OCI-LY1 (cell line): ENCODE data around the gene RFC2.

Experiments used
- H2AFZ ChIP-seq: fragments of 200-600 bp; sonication (generic), shearing (Covaris generic); 2 replicates; pipeline ENCODE4 v1.6.0; 2014; ENCODE audit warnings: antibody characterized with exemption, mild to moderate bottlenecking, low read length
- H3F3A ChIP-seq: fragments of 200-600 bp; sonication (generic), shearing (Covaris generic); 2 replicates; pipeline ENCODE4 v1.6.0; 2014; ENCODE audit warnings: mild to moderate bottlenecking, antibody characterized with exemption, low read length, moderate library complexity; ENCODE audit not compliant: insufficient read depth
- H3K27ac ChIP-seq: fragments of 200-600 bp; sonication (generic); 2 replicates; pipeline ENCODE4 v1.5.1; 2014; ENCODE audit warnings: low read length, mixed run types, mild to moderate bottlenecking, low read depth; ENCODE audit not compliant: poor library complexity, severe bottlenecking
- H3K27me3 ChIP-seq: fragments of 200-600 bp; sonication (generic); 2 replicates; pipeline ENCODE4 v1.6.0; 2014; ENCODE audit warnings: antibody characterized with exemption, mild to moderate bottlenecking, low read length, moderate library complexity; ENCODE audit not compliant: insufficient read depth
- H3K36me3 ChIP-seq: fragments of 200-600 bp; sonication (generic); 2 replicates; pipeline ENCODE4 v1.6.1; 2014; ENCODE audit warnings: mild to moderate bottlenecking, antibody characterized with exemption, low read length, moderate library complexity, mixed read lengths; ENCODE audit not compliant: insufficient read depth
- H3K4me1 ChIP-seq: fragments of 200-600 bp; sonication (generic); 2 replicates; pipeline ENCODE4 v1.5.1; 2014; ENCODE audit warnings: mild to moderate bottlenecking, low read length, moderate library complexity; ENCODE audit not compliant: insufficient read depth, severe bottlenecking
- H3K4me2 ChIP-seq: fragments of 200-600 bp; sonication (generic), shearing (Covaris generic); 2 replicates; pipeline ENCODE4 v1.6.1; 2014; ENCODE audit warnings: low read length
- H3K4me3 ChIP-seq: fragments of 200-600 bp; sonication (generic); 2 replicates; pipeline ENCODE4 v1.5.1; 2014; ENCODE audit warnings: low read length, low read depth, mild to moderate bottlenecking, mixed read lengths; ENCODE audit not compliant: poor library complexity, severe bottlenecking
- H3K79me2 ChIP-seq: fragments of 200-600 bp; shearing (Covaris generic); 2 replicates; pipeline ENCODE4 v1.6.1; 2016; ENCODE audit warnings: mixed run types, low read length, mixed read lengths; ENCODE audit not compliant: insufficient read depth
- H3K9ac ChIP-seq: fragments of 200-600 bp; sonication (generic), shearing (Covaris generic); 2 replicates; pipeline ENCODE4 v1.6.1; 2014; ENCODE audit warnings: mild to moderate bottlenecking, low read length, mixed read lengths
- H3K9me2 ChIP-seq: fragments of 200-600 bp; sonication (generic), shearing (Covaris generic); 2 replicates; pipeline ENCODE4 v1.6.1; 2014; ENCODE audit warnings: low read depth, mild to moderate bottlenecking, low read length, mixed read lengths
- H3K9me3 ChIP-seq: fragments of 200-600 bp; shearing (Covaris generic); 2 replicates; pipeline ENCODE4 v1.6.1; 2014; ENCODE audit warnings: low read length, mixed read lengths
- H4K20me1 ChIP-seq: fragments of 200-600 bp; sonication (generic), shearing (Covaris generic); 2 replicates; pipeline ENCODE4 v1.6.0; 2016; ENCODE audit warnings: mild to moderate bottlenecking, low read length; ENCODE audit not compliant: insufficient read depth
- CTCF ChIP-seq: fragments of 200-600 bp; sonication (generic), shearing (Covaris generic); IDR thresholded peaks from 2 replicates; pipeline ENCODE4 v1.5.1; 2017; ENCODE audit warnings: mild to moderate bottlenecking, antibody characterized with exemption, low read length, moderate library complexity, mixed read lengths
- EZH2 ChIP-seq: fragments of 200-600 bp; sonication (generic), shearing (Covaris generic); IDR thresholded peaks from 2 replicates; pipeline ENCODE4 v1.8.0; 2017; ENCODE audit warnings: borderline replicate concordance, mixed run types, mild to moderate bottlenecking, antibody characterized with exemption, low read length, moderate library complexity, mixed read lengths

The RFC2 gene

DNA sequence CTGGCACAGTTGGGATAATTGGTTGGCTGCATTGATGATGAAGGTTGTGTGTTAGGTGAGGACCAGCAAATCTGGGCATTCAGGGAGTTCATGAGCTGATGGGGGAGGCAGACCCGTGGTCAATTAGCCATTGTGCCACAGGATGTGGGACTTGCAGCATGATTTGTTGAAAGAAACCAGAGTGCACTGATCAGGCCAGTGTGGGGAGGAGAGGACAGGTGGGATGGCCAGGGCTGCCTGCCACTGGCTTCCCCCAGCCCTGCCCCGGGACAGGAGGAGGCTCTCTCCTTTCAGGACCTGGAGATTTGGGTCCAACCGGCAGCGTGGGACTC, 39.3 kb upstream of the RFC2 start:
- Histone ChIP-seq H3K36me3 (no peaks in the 10 kb centered on the region), H3K27me3 (peaks cover 29% of the 10 kb centered on the region), H2AFZ (no peak overlapping the region), H4K20me1 (no peaks in the 10 kb centered on the region), H3K4me3 (no peak overlapping the region), H3K9me2 (no peaks in the 10 kb centered on the region), H3K9me3 (no peaks in the 10 kb centered on the region; the same call in 1 of the 2 replicates), H3K79me2 (no peaks in the 10 kb centered on the region), H3K4me1 (peaks cover 12% of the 10 kb centered on the region), H3F3A (no peaks in the 10 kb centered on the region), H3K4me2 (no peak overlapping the region), H3K9ac (no peak overlapping the region), H3K27ac (no peak overlapping the region)
- TF ChIP-seq EZH2 (no peak), CTCF (no peak)

DNA sequence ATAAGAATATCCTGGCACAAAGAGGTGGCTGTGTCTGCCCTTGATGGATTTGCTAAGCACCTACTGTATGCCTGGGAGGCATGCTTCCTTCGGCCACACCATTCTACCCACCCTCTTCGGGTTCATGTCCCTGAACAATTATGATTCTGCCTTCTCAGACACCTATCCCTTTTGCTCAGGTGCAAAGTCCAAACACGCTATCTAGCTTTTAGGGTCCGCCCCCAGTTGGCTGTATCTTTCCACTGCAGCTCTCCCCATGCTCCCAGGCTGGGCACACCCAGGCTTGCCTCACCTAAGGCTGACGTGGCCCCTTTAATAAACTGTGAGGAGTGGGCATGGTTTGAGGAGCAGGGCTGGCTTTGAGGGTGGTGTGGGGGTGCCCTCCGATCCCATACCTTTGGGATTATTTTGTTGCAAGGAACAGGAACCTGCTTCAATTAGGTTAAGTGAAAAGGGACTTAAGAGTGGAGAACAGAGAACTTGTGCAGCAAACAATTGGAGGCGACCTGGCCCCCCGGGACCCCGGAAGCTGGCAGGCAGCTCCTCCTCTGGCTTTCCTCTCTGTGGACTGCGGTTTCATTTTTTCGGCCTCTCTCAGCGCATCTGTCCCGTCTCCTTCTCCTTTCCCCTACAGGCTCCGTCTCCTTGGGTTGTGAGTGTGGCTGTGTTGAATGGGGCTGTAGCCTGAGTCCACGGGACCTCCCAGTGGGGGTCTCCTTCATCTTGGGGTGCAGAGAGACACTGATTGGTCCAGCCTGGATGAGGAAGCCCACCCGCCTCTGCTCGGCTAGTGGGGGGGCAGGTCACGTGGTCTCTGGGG, 38.8 kb upstream of the RFC2 start:
- Histone ChIP-seq H3K4me2 (no peak overlapping the region), H2AFZ (no peak overlapping the region), H3K4me3 (no peak overlapping the region), H3F3A (no peaks in the 10 kb centered on the region), H3K36me3 (no peaks in the 10 kb centered on the region), H3K27me3 (peaks cover 32% of the 10 kb centered on the region), H4K20me1 (no peaks in the 10 kb centered on the region), H3K4me1 (peaks cover 12% of the 10 kb centered on the region), H3K27ac (no peak overlapping the region), H3K9me2 (no peaks in the 10 kb centered on the region), H3K9ac (no peak overlapping the region), H3K9me3 (no peaks in the 10 kb centered on the region; the same call in 1 of the 2 replicates), H3K79me2 (no peaks in the 10 kb centered on the region)
- TF ChIP-seq CTCF: no peak
- TF ChIP-seq EZH2: no peak

DNA sequence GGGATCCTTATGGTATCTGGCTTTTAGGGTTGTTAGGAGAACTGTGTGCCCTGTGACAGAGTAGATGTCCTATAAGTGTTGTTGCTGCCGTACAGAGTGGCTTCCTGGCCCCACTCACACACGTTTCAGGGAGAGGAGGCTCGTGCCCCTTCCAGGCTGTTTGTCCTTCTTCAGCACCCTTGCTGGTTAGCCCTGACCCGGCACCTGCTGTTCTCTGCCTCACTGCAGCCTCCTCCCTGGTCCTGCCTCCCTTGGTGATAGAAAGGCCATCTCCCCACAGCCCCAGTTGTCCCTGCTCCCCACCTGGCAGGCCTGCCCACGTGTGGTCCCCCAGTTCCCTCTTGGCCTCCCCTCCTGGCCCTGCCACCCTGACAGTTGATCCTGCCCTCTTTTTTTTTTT, 37.3 kb upstream of the RFC2 start:
- no peak overlapping the region for H3K4me2 ChIP-seq

More for the DNA sequence above, 37.3 kb upstream of the RFC2 start:
- Histone ChIP-seq H2AFZ (no peak overlapping the region), H3K36me3 (no peaks in the 10 kb centered on the region), H3K79me2 (no peaks in the 10 kb centered on the region), H3K27ac (no peak overlapping the region), H3K27me3 (peaks cover 34% of the 10 kb centered on the region; the same call in 1 of the 2 replicates), H3K9ac (no peak overlapping the region), H3K9me2 (no peaks in the 10 kb centered on the region), H4K20me1 (no peaks in the 10 kb centered on the region), H3K4me3 (no peak overlapping the region), H3F3A (no peaks in the 10 kb centered on the region), H3K9me3 (no peaks in the 10 kb centered on the region), H3K4me1 (peaks cover 12% of the 10 kb centered on the region)
- no peak for TF ChIP-seq CTCF
- TF ChIP-seq EZH2: no peak
